GM19025 (cell line): ENCODE data around the gene SPOP.
"Not testable (repeated sequence)": the region's sequence is repeated elsewhere in the genome, so short reads cannot be mapped to it uniquely, and the experiment has no call there.

Source experiments
- ATAC-seq: cut with Tn5 transposase; IDR thresholded peaks from one replicate; pipeline ENCODE4 v1.9.1; 2021; ENCODE audit warnings: mild to moderate bottlenecking, low read depth, moderate library complexity; ENCODE audit not compliant: unreplicated experiment

The SPOP gene

GRCh38 chr17:49696233-49696761 lies 18.4 kb upstream of the SPOP start:
- ATAC-seq: peak; percentile 49

DNA sequence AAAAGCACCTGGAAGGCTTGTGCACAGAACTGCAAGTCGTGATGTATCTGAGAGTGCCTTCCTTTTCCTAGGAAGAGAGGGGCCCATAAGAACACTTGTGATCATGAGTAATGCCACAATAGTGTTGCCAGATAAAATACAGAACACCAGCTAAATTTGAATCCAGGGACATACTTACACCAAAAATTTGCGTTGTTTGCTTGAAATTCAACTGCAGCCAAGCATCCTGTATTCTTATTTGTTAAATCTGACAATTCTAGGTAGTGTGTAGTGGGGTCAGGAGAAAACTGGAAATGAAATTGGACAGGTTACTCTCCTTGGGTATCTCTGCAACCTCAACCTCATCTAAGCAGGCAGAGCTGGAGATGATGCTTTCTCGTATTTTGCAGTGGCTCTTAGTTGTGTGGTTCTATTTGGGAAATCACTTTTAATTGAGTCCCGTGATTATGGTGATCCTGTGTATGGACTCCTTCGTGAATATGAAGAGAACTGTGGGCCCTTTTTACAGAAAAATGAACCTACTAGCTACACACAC lies 17.9 kb upstream of the SPOP start:
- no peak for ATAC-seq

- ATAC-seq: no peak
These were observed 17.2 kb upstream of the SPOP start for GRCh38 chr17:49694847-49695697.

DNA sequence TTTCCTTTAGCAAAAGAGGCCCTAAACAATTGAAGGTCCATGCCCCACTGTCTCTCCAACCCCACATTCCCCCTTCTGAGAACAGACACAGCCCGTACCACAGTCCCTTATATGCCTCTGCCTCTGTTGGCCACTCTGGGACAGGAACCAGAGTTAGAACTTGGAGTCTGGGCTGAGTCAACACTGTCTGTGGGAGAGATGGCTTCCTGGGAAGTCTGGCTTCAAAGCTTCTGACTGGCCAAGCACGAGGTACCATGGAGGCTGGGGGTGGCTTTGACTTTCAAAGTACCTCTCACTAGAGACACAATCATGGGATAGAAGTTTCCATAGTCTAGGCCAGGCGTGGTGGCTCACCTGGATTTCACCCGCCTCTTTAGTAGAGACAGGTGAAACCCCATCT lies 14.9 kb upstream of the SPOP start:
- ATAC-seq: no peak

- no peak for ATAC-seq
These were observed 13.8 kb upstream of the SPOP start for GRCh38 chr17:49691677-49692191.

- no peak for ATAC-seq
These were observed 13.3 kb upstream of the SPOP start for GRCh38 chr17:49691086-49691676.

- no peak for ATAC-seq
These were observed 12.4 kb upstream of the SPOP start for GRCh38 chr17:49690256-49690655.

GRCh38 chr17:49688848-49689247 lies 11.0 kb upstream of the SPOP start:
- no peak for ATAC-seq

DNA sequence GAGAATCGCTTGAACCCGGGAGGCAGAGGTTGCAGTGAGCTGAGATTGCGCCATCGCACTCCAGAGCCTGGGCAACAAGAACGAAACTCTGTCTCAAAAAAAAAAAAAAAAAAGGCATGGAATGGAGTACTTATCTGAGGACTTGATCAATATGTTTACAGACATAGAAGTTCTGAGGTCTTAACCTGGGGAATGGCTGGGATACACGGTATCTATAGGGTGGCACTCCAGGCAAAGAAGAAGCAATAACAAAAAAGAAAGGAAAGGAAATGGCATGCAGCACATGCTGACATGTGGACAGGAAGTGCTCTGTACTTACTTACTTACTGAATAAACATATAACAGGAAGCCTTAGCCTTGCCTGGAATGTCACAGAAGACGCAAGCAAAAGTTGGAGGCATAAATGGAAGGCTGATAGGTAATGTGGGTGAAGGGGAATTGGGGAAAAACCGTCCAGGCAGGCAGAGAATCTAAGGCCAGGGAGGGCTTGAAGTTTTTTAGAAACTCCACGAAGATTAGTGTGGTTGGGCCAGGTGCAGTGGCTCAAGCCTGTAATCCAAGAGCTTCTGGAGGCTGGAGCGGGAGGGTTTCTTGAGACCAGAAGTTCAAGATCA lies 10.1 kb upstream of the SPOP start:
- ATAC-seq: no peak

DNA sequence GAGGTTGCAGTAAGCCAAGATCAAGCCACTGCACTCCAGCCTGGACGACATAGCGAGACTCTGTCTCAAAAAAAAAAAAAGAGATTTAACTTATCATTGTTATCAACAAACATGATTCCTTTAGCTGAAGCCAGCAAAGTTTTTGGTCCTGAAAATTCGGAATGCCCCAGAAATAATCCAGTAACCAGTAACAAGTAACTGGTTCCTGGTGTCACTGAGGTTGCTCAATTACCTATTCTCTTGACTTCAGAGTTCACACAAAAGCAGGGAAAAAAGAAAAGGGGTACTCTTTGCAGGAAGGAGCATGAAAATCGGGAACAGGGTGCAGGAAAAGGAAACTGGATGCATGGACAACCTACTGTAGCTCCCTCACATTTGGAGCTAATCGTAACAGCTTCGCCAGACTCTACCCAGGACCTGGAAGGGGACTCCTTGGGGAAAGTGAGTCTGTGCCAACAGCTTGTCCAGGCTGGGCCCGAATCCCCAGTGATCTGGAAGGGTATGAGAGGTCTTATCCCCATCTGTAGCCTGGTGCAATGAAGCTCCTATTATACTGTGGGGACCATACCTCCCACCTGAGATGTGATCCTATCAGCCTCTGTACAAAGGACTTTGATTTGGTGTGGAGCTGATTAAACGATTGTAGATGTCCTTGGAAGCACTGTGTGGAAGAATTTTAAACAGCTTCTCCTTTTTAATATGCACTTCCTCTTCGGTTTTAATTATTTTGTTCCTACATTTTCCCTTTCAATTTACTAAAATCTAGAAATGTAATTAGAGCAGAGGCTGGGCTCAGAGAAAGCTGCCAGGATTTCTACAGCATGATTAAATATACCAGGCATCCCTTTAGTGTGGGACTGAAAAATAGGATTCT lies 3.4 kb upstream of the SPOP start:
- ATAC-seq: no peak

DNA sequence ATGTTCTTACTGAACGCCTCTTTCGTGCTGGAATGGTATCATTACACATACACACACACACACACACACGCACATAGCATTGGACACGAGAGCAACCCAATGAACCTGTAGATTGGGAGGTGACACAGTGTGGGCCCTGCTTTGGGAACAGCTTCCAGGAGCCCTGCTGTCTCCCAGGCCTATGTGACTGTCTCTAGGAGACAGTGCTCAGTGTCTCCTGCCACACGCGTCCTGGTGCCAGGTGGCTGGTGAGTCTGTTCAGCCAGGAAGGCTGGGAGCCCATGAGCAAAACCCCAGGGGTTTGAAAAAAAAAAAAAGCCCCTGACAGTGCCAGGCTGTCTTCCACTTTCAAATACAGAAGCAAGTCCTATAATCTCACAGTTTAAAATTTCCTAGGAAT lies 2.4 kb upstream of the SPOP start:
- ATAC-seq: no peak

GRCh38 chr17:49677134-49677932 lies 564 bp downstream of the SPOP start:
- ATAC-seq: no peak

GRCh38 chr17:49676276-49676868 lies 1.5 kb downstream of the SPOP start:
- peak; percentile 59 for ATAC-seq

DNA sequence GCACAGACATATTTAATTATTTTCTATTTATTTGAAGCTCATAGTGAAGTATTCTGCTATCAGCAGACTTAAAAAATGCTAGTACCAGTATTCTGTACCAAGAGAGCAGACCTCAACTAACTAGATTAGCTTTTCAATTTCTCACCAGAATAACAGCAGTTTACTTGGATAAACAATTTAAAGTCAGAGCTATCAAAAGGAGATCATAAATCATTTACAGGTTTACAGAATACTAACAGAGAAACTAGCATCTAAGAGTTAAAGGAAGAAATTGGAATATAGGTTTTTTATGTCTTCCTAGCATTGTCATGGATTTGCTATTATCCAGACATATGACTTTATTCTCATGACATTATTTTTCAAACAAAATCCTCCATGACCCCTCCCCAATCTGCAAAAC lies 3.4 kb downstream of the SPOP start:
- no peak for ATAC-seq

DNA sequence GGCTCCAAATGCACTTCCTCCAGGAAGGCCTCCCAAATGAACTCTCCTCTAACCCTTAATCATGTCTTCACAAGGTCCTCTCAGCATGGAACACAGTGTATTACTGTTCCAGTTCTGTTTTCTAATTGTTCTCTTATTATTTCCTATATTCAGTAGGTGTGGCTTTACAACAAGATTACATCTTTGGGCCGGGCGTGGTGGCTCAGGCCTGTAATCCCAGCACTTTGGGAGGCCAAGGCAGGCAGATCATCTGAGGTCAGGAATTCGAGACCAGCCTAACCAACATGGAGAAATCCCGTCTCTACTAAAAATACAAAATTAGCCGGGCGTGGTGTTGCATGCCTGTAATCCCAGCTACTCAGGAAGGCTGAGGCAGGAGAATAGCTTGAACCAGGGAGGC lies 4.2 kb downstream of the SPOP start:
- not testable (repeated sequence) for ATAC-seq

DNA sequence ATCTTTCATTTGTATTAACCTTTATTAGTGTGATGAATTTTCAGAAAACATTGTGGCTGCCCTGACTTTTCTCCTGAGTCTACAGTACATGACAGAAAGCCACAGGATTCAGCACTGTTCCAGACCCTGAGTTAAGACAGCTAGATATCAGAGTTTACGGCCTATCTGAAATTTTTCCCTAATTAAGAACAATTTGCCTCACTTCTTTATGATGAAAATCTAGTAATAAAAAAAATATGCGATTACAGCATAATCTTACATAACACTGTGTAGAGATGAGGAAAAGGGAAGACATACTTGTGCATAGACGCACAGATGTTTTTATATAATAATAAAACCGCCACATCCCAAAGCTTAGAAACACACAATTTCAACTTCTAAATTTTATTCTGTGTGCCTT lies 7.3 kb downstream of the SPOP start:
- no peak for ATAC-seq

- ATAC-seq: no peak
These were observed 7.9 kb downstream of the SPOP start for GRCh38 chr17:49670002-49670401.

DNA sequence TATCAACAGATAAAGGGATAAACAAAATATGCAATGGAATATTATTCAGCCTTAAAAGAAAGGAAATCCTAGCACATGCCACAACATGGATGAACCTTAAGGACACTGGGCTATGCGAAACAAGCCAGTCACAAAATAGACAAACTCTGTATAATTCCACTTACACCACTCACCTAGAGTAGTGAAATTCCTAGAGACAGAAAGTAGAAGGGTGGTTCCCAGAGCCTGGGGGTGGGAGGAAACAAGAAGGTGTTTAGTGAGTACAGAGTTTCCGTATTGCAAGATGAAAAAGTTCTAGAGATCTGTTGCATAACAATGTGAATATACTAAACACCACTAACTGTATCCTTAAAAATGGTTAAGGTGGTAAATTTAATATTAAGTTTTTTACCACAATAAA lies 10.0 kb downstream of the SPOP start:
- ATAC-seq: no peak

DNA sequence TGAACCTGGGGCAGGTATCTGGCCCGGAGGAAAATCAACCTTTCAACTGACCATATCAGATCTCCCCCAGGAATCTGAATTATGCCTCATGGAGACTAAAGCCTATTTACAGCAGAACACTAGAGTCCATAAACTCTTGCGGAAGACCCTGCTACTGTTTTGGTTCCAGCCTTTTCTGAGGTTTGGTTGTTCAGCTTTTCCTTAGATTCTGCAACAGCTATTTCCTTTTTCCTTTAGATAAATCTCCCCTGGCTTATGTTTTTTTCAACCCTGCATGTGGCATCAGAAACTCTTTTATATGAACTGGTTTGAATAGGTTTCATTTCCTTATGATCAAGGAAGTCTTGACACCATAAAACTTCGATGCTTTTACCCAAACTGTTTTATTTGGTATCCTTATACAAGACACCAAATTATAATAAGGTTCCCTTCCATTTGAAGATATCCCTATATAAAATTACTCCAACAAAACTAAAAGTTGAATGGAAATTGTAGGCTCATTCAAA lies 13.1 kb downstream of the SPOP start:
- ATAC-seq: no peak
